ENCODE results near the gene LRRC8E.

DNA sequence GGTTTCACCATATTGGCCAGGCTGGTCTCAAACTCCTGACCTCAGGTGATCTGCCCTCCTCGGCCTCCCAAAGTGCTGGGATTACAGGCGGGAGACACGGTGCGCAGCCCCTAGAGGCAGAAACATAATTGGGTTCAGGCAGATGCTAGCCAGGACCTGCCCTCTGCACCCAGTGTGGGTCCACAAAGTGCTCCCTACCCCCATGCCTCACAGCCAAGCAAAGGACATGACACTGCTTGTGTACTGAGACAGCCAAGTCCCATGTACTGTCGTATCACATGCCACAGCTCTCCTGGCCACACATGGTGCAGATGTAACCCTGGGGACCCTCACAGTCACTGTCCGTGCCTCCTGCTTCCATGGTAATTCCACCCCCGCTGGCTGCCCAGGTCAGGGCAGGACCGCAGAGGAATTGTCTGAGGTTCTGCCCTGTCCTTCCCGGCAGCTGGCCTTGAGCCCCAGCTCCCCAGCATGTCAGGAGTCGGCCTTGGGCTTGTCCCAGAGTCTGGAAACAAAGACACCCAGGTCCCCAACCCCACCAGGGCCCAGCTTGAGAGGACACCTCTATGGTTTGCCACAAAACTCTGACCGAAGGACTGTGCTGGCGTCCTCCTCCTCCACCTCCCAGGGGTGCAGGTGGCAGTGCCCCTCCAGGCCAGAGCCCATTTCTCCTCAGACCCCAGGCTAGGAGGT is 21.8 kb upstream of the LRRC8E start:
- TF ChIP-seq GATA2 (IDR thresholded peaks at IDR 0.05; ENCODE audit: low read depth, low read length) (no peak), GATA3 (IDR thresholded peaks at IDR 0.05; ENCODE audit: low read depth, low read length) (no peak)
